HG03439 (cell line): ENCODE measurements around the gene MALT1.

ENCODE experiments used
- ATAC-seq: cut with Tn5 transposase; IDR thresholded peaks from one replicate; pipeline ENCODE4 v1.9.1; 2021; ENCODE audit warnings: mild to moderate bottlenecking, moderate library complexity; ENCODE audit not compliant: unreplicated experiment

The MALT1 gene

GRCh38 chr18:58687871-58688308 is 16.6 kb downstream of the MALT1 start:
- ATAC-seq: peak; percentile 80

- ATAC-seq: no peak
Measured at GRCh38 chr18:58690259-58690658, 19.0 kb downstream of the MALT1 start.

- ATAC-seq: no peak
Measured at GRCh38 chr18:58691256-58691655, 20.0 kb downstream of the MALT1 start.

GRCh38 chr18:58692422-58693185 is 21.3 kb downstream of the MALT1 start:
- ATAC-seq: no peak

- no peak for ATAC-seq
Measured at GRCh38 chr18:58694221-58694620, 23.0 kb downstream of the MALT1 start.

GRCh38 chr18:58694720-58695468 is 23.6 kb downstream of the MALT1 start:
- no peak for ATAC-seq

- ATAC-seq: no peak
Measured at GRCh38 chr18:58695772-58696171, 24.5 kb downstream of the MALT1 start.

GRCh38 chr18:58697146-58697545 is 25.9 kb downstream of the MALT1 start:
- no peak for ATAC-seq

- ATAC-seq: no peak
Measured at GRCh38 chr18:58698701-58699193, 27.5 kb downstream of the MALT1 start.

GRCh38 chr18:58699551-58699950 is 28.3 kb downstream of the MALT1 start:
- ATAC-seq: no peak

- no peak for ATAC-seq
Measured at GRCh38 chr18:58700209-58700608, 28.9 kb downstream of the MALT1 start.

GRCh38 chr18:58712930-58713329 is 41.7 kb downstream of the MALT1 start:
- ATAC-seq: no peak

- no peak for ATAC-seq
Measured at GRCh38 chr18:58714259-58714658, 43.0 kb downstream of the MALT1 start.

GRCh38 chr18:58714821-58715220 is 43.6 kb downstream of the MALT1 start:
- ATAC-seq: no peak

GRCh38 chr18:58715540-58715939 is 44.3 kb downstream of the MALT1 start:
- ATAC-seq: no peak

GRCh38 chr18:58716060-58716756 is 44.9 kb downstream of the MALT1 start:
- ATAC-seq: no peak

- no peak for ATAC-seq
Measured at GRCh38 chr18:58721566-58722239, 50.4 kb downstream of the MALT1 start.

GRCh38 chr18:58723810-58724602 is 52.7 kb downstream of the MALT1 start:
- ATAC-seq: no peak

- ATAC-seq: no peak
Measured at GRCh38 chr18:58726671-58727070, 55.4 kb downstream of the MALT1 start.
